ENCODE measurements around the gene DUS2.

DNA sequence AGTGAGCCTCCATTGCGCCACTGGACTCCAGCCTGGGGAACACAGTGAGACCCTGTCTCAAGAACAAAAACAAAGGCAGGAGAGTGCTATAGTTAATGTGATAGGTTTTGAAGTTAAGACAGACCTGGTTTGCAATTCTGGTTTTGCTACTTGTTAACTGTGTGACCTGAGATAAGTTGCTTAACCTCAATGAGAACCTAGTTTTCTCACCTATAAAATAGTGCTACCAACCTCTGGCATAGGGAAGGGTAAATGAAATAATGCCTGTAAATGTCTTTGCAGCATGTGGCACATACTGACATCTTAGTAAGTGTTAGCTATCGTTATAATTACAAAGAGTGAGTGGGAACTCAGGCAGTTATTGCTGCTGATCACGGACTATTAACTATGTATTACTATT is 32.3 kb downstream of the DUS2 start:
- TF ChIP-seq, protein P1, sequence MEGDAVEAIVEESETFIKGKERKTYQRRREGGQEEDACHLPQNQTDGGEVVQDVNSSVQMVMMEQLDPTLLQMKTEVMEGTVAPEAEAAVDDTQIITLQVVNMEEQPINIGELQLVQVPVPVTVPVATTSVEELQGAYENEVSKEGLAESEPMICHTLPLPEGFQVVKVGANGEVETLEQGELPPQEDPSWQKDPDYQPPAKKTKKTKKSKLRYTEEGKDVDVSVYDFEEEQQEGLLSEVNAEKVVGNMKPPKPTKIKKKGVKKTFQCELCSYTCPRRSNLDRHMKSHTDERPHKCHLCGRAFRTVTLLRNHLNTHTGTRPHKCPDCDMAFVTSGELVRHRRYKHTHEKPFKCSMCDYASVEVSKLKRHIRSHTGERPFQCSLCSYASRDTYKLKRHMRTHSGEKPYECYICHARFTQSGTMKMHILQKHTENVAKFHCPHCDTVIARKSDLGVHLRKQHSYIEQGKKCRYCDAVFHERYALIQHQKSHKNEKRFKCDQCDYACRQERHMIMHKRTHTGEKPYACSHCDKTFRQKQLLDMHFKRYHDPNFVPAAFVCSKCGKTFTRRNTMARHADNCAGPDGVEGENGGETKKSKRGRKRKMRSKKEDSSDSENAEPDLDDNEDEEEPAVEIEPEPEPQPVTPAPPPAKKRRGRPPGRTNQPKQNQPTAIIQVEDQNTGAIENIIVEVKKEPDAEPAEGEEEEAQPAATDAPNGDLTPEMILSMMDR (IDR thresholded peaks at IDR 0.05), result no peak
- TF ChIP-seq POLR2A (IDR thresholded peaks at IDR 0.05), result no peak
- no peak for TF ChIP-seq EP300 (IDR thresholded peaks at IDR 0.05)

Data from upper lobe of left lung (tissue), 4 donors.